ENCODE results near the gene R3HDM4. TPM values are rescaled to one million over a fixed set of nuclear protein-coding genes. Genes with fewer than 3 reads are reported as not detected.
A peak's percentile ranks its signal among the peaks of the same experiment; 100 is the strongest.

Gene R3HDM4
- total RNA-seq, 2 experiments from 2014 or later, result 108 to 113 TPM

DNA sequence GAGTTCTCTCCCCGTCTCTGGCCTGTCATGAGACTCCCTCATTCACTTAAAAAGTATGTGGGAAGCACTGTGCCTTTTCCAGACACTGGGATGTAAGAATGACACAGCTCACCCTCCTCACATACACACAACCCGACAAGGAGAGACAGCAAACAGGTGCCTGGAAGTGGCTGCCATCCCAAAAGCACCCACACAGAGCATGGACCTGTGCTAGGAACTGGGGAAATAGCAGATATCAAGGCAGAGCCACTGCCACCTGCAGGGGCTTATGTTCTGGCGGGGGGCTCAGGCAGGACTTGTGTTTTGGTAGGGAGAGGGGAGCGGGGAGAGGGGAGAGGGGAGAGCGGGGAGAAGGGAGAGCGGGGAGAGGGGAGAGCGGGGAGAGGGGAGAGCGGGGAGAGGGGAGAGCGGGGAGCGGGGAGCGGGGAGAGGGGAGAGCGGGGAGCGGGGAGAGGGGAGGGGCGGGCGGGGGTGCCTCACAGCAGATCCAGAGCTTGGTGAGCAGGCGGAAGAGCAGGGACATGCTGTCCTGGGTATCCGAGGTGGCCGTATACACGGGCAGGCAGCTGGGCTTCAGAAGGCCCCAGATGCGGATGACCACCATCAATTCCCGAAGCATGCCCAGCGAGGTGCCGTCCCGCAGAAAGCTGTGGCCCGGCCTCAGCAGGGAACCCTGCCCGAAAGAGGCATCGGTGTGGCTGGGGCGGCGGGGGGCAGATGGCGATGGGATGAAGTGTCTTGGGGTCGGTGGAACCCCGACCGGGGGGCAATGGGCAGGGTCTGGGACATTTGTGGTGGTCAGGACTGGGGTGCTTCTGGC, 41.4 kb downstream of the R3HDM4 start:
- ATAC-seq (ENCODE audit: low read depth) (no peak), DNase-seq (no peak)
- peak overlapping the region; percentile 87 for H3K27ac Mint-ChIP-seq
- H3K9me3 Mint-ChIP-seq, result no peaks in the 10 kb centered on the region
- no peaks in the 10 kb centered on the region for H3K27me3 Mint-ChIP-seq
- H3K4me3 Mint-ChIP-seq, result peak overlapping the region; percentile 81
- H3K36me3 Mint-ChIP-seq, result peaks cover 12% of the 10 kb centered on the region
- peaks cover 7% of the 10 kb centered on the region for H3K4me1 Mint-ChIP-seq
- POLR2A ChIA-PET, result interaction anchor here (1.1 to 1.7 kb wide), 4 partner anchors 8 to 113 kb away, joined by 5 to 11 read pairs (median 8); partner anchors contain the start of genes MED16, RNU6-9 and WDR18

DNA sequence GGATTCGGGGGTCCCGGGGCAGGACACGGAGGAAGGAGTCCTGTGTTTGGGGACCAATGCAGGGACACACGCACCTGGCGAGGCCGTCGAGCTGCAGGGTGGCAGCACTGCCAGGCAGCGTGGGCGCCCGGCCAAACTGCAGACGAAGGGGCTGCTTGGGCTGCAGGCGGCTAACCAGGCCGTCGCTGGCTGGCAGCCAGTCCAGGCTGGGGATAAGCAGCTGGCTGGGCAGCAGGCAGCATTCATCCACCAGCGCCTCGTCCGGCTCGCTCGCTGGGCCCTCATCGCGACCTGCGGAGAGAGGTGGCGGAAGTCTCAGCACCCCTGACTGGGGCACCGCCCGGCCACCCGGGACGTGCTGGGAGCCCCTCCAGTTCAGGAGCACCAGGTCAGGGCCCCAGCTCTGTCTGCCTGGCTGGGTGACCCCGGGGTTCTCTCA, 42.0 kb downstream of the R3HDM4 start:
- no peaks in the 10 kb centered on the region for H3K27me3 Mint-ChIP-seq
- peaks cover 12% of the 10 kb centered on the region for H3K36me3 Mint-ChIP-seq
- ATAC-seq (ENCODE audit: low read depth) (no peak), DNase-seq (no peak)
- POLR2A ChIA-PET, result no interaction called here
- H3K9me3 Mint-ChIP-seq, result no peaks in the 10 kb centered on the region
- H3K4me3 Mint-ChIP-seq, result no peak overlapping the region
- peaks cover 7% of the 10 kb centered on the region for H3K4me1 Mint-ChIP-seq
- H3K27ac Mint-ChIP-seq, result no peak overlapping the region

- Mint-ChIP-seq H3K27ac (peak overlapping the region; percentile 51), H3K4me1 (peaks cover 7% of the 10 kb centered on the region), H3K36me3 (peaks cover 12% of the 10 kb centered on the region), H3K4me3 (no peak overlapping the region), H3K9me3 (no peaks in the 10 kb centered on the region), H3K27me3 (no peaks in the 10 kb centered on the region)
- DNase-seq (no peak), ATAC-seq (ENCODE audit: low read depth) (no peak)
- POLR2A ChIA-PET, result no interaction called here
Observed at GRCh38 chr19:870314-870713, 42.7 kb downstream of the R3HDM4 start.

DNA sequence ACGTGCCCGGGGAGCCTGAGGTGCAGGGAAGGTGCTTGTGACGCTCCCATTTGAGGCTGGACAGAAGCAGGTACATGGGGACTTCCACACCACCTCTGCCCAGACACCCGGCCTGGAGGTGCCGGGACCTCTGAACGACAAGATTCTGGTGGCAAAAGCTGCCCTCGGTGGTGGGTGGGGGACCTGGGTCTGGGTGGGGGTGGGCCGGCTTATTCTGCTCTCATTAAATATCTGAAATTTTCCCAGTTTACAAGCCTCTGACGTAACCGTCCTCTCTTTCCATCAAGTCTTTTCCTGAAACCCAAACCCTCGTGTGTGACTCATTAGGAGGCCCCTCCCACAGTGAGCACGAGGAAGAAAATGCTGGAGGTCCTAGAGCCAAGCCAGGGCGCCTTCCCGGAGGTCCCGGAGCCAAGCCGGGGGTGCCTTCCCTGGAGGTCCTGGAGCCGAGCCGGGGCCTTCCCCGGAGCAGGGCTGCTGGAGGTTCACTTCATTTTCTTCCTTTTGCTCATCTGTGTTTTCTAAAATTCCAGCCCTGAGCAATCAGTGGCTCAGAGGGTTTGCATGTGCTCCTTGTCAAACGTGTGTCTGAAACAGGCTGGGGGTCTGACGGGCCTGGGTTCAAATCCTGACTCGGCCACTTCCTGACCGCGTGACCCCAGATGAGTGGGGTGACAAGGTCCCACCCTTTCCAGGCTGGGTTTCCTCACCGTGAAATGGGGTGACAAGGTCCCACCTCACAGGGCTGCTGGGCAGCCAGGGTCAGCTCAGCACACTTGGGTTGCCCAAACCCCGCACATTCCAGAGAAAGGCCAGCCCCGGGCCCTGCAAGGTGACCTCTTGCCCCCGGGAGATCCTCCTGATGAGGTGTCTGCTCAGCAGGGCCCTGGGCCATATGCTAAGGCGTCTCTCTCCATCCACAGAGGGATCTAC, 43.5 kb downstream of the R3HDM4 start:
- Mint-ChIP-seq H3K9me3 (no peaks in the 10 kb centered on the region), H3K4me3 (no peak overlapping the region), H3K4me1 (peaks cover 7% of the 10 kb centered on the region), H3K36me3 (peaks cover 12% of the 10 kb centered on the region), H3K27me3 (no peaks in the 10 kb centered on the region), H3K27ac (no peak overlapping the region)
- DNase-seq (no peak), ATAC-seq (ENCODE audit: low read depth) (no peak)
- POLR2A ChIA-PET, result no interaction called here

GRCh38 chr19:868458-869244, 44.4 kb downstream of the R3HDM4 start:
- Mint-ChIP-seq H3K9me3 (no peaks in the 10 kb centered on the region), H3K36me3 (peaks cover 12% of the 10 kb centered on the region), H3K27ac (no peak overlapping the region), H3K27me3 (no peaks in the 10 kb centered on the region), H3K4me3 (no peak overlapping the region), H3K4me1 (peaks cover 8% of the 10 kb centered on the region)
- POLR2A ChIA-PET, result no interaction called here
- ATAC-seq (ENCODE audit: low read depth) (no peak), DNase-seq (no peak)

DNA sequence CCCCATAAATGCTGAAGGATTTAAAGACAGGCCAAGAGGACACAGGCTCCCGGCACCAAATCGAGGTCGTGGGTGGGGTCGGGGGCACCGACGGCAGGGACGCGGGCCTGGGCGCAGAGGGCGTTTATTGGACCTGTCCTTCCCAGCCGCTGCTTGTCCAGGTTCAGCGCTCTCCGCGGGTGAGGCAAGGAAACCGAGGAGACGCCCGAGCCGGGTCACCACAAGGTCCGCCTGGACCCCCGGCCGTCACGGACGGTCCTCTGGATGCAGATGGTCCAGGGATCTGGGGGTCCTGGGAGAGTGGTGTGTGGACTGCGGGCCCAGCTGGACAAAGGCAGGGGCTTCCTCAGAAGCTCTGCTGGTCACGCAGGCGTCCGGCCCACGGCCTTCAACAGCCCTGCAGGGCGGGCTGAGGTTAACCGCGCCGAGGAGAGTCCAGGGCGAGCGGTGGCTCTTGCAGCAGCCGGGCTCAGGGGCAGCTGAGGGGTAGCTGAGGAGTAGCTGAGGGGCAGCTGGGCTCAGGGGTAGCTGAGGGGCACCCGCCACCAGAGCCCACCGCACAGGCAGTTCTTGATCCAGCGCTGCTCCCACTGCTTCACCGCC, 45.1 kb downstream of the R3HDM4 start:
- no peaks in the 10 kb centered on the region for H3K9me3 Mint-ChIP-seq
- DNase-seq, result no peak
- H3K27ac Mint-ChIP-seq, result no peak overlapping the region
- H3K36me3 Mint-ChIP-seq, result peaks cover 12% of the 10 kb centered on the region
- H3K4me1 Mint-ChIP-seq, result peaks cover 14% of the 10 kb centered on the region
- no peak overlapping the region for H3K4me3 Mint-ChIP-seq
- H3K27me3 Mint-ChIP-seq, result no peaks in the 10 kb centered on the region
- no peak for ATAC-seq (ENCODE audit: low read depth)
- POLR2A ChIA-PET, result no interaction called here

DNA sequence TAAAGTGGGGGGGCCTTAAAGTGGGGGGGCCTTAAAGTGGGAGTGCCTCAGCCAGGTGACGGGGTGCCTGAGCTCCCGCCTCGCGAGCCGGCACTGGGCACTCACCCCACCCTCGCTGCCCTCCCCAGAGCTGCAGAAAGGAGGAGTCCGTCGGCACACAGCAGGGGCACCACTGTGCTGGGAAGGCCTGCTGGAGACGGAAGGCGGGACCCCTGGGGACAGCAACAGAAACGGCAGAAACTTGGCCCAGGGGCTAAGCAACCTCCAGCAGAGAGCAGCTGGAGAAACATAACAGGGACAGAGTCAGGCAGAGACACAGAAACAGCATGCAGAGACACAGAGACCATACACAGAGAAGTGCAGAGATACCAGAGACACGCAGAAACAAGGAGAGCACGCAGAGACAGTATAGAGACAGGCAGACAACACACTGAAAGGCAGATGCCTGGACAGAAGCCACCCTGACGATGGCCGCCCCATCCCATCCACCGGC, 45.7 kb downstream of the R3HDM4 start:
- ATAC-seq (ENCODE audit: low read depth) (no peak), DNase-seq (no peak)
- no peak overlapping the region for H3K4me3 Mint-ChIP-seq
- no peak overlapping the region for H3K27ac Mint-ChIP-seq
- no peaks in the 10 kb centered on the region for H3K27me3 Mint-ChIP-seq
- peaks cover 15% of the 10 kb centered on the region for H3K4me1 Mint-ChIP-seq
- peaks cover 12% of the 10 kb centered on the region for H3K36me3 Mint-ChIP-seq
- no peaks in the 10 kb centered on the region for H3K9me3 Mint-ChIP-seq
- POLR2A ChIA-PET, result no interaction called here

- DNase-seq (no peak), ATAC-seq (ENCODE audit: low read depth) (no peak)
- H3K27ac Mint-ChIP-seq, result no peak overlapping the region
- no peak overlapping the region for H3K4me3 Mint-ChIP-seq
- no peaks in the 10 kb centered on the region for H3K27me3 Mint-ChIP-seq
- peaks cover 12% of the 10 kb centered on the region for H3K36me3 Mint-ChIP-seq
- H3K9me3 Mint-ChIP-seq, result no peaks in the 10 kb centered on the region
- POLR2A ChIA-PET, result interaction anchor here (1.6 kb wide), 2 partner anchors 40 to 42 kb away, joined by 5 read pairs; no protein-coding TSS in a partner anchor
- H3K4me1 Mint-ChIP-seq, result peaks cover 13% of the 10 kb centered on the region
Observed at GRCh38 chr19:866769-867300, 46.2 kb downstream of the R3HDM4 start.

- no peak for ATAC-seq (ENCODE audit: low read depth)
- no peak for DNase-seq
- peak overlapping the region; percentile 71 for H3K27ac Mint-ChIP-seq
- no peaks in the 10 kb centered on the region for H3K9me3 Mint-ChIP-seq
- H3K27me3 Mint-ChIP-seq, result peaks cover 11% of the 10 kb centered on the region
- peak overlapping the region; percentile 74 for H3K4me3 Mint-ChIP-seq
- peaks cover 3% of the 10 kb centered on the region for H3K36me3 Mint-ChIP-seq
- POLR2A ChIA-PET, result interaction anchor here (0.6 to 3.3 kb wide), 12 partner anchors 9 to 224 kb away, joined by 3 to 26 read pairs (median 4); partner anchors contain the start of genes MED16, R3HDM4, RNU6-9 and WDR18
- peaks cover 11% of the 10 kb centered on the region for H3K4me1 Mint-ChIP-seq
Observed at GRCh38 chr19:863315-863620, 49.8 kb downstream of the R3HDM4 start.

GRCh38 chr19:862581-863314, 50.3 kb downstream of the R3HDM4 start:
- peaks cover 3% of the 10 kb centered on the region for H3K36me3 Mint-ChIP-seq
- peaks cover 16% of the 10 kb centered on the region for H3K27me3 Mint-ChIP-seq
- H3K4me3 Mint-ChIP-seq, result peak overlapping the region; percentile 74
- H3K9me3 Mint-ChIP-seq, result no peaks in the 10 kb centered on the region
- POLR2A ChIA-PET, result interaction anchor here (0.7 to 3.3 kb wide), 9 partner anchors 9 to 135 kb away, joined by 3 to 26 read pairs (median 6); partner anchors contain the start of genes MED16, R3HDM4, RNU6-9 and WDR18
- DNase-seq (peak; percentile 86), ATAC-seq (ENCODE audit: low read depth) (peak; percentile 34)
- H3K27ac Mint-ChIP-seq, result peak overlapping the region; percentile 72
- peaks cover 11% of the 10 kb centered on the region for H3K4me1 Mint-ChIP-seq

GRCh38 chr19:861756-862580, 51.1 kb downstream of the R3HDM4 start:
- peaks cover 11% of the 10 kb centered on the region for H3K4me1 Mint-ChIP-seq
- peak overlapping the region; percentile 74 for H3K4me3 Mint-ChIP-seq
- ATAC-seq (ENCODE audit: low read depth) (peak; percentile 23), DNase-seq (peak; percentile 81)
- H3K36me3 Mint-ChIP-seq, result no peaks in the 10 kb centered on the region
- peaks cover 20% of the 10 kb centered on the region for H3K27me3 Mint-ChIP-seq
- H3K27ac Mint-ChIP-seq, result no peak overlapping the region
- no peaks in the 10 kb centered on the region for H3K9me3 Mint-ChIP-seq
- POLR2A ChIA-PET, result interaction anchor here (2.1 to 3.3 kb wide), 4 partner anchors 10 to 122 kb away, joined by 9 to 26 read pairs (median 20); partner anchors contain the start of gene WDR18

All from activated naive CD8-positive, alpha-beta T cell treated with anti-CD3 and anti-CD28 coated beads, Interleukin-2, amount 10 ng/mL, durations not matched to agents 7 days and 5 days (primary cell).